Endothelial cell of umbilical vein (primary cell): ENCODE data around the gene CSH2. TPM values are rescaled to one million over a fixed set of nuclear protein-coding genes. Genes with fewer than 3 reads are reported as not detected.
"Not testable (repeated sequence)": the region's sequence is repeated elsewhere in the genome, so short reads cannot be mapped to it uniquely, and the experiment has no call there.

ENCODE experiments used
- BruUV-seq: library from RNA; stranded (reverse); fragments of 400-500 nt; replicated peaks from 2 replicates; lab custom pipeline; 2021; lab: Mats Ljungman, UMichigan
- CTCF ChIA-PET: fragments of 300-600, 350-600 bp; sonication (Branson Sonifier 250); formaldehyde crosslinking; loops from one replicate; lab custom pipeline; 2021; ENCODE audit warnings: antibody characterized with exemption, inconsistent platforms; lab: Charles Lee
- POLR2A ChIA-PET: fragments of 300-600, 350-600 bp; sonication (Branson Sonifier 250); formaldehyde crosslinking; loops from one replicate; lab custom pipeline; 2021; ENCODE audit warnings: antibody characterized with exemption, inconsistent platforms; lab: Charles Lee
- DNase-seq: peaks from one replicate; pipeline ENCODE4 v3.0.0-alpha.2; 2011; ENCODE audit warnings: low read depth, low spot score
- FAIRE-seq: peaks from 2 replicates; lab custom pipeline; 2011; peaks lifted over from hg19 to GRCh38; lab: Jason Lieb, UNC
- H2AFZ ChIP-seq: 2 replicates; pipeline ENCODE4 v1.6.0; 2012; ENCODE audit warnings: low read depth, low read length, control low read depth, inconsistent platforms
- H3K27ac ChIP-seq: 2 replicates; pipeline ENCODE4 v1.5.1; 2011; ENCODE audit warnings: low read depth, mild to moderate bottlenecking, control low read depth, low read length, moderate library complexity; ENCODE audit not compliant: insufficient read depth
- H3K27me3 ChIP-seq, 2 experiments: 2 replicates each; pipeline versions ENCODE4 v1.6.0 to v1.6.1; 2011; ENCODE audit warnings: low read length in 2 of 2, mixed read lengths in 1 of 2; ENCODE audit not compliant: control insufficient read depth in 2 of 2, insufficient read depth in 2 of 2
- H3K36me3 ChIP-seq, 2 experiments: 2 replicates in 1 of 2; 3 replicates in 1 of 2; pipeline ENCODE4 v1.5.1; 2011; ENCODE audit warnings: low read length in 2 of 2, mild to moderate bottlenecking in 1 of 2, moderate library complexity in 1 of 2; ENCODE audit not compliant: control insufficient read depth in 2 of 2, insufficient read depth in 2 of 2; ENCODE audit errors: extremely low read depth in 1 of 2
- H3K4me1 ChIP-seq: 3 replicates; pipeline ENCODE4 v1.5.1; 2011; ENCODE audit warnings: mild to moderate bottlenecking, low read length; ENCODE audit not compliant: control insufficient read depth, insufficient read depth; ENCODE audit errors: extremely low read depth
- H3K4me2 ChIP-seq: 2 replicates; pipeline ENCODE4 v1.6.1; 2011; ENCODE audit warnings: low read length, control low read depth, mixed read lengths; ENCODE audit not compliant: insufficient read depth
- H3K4me3 ChIP-seq, 3 experiments: fragments of 200-600 bp in 1 of 3; sonication (generic), shearing (Covaris generic) in 1 of 3; replicated peaks in 1 of 3; 2 replicates each; pipeline ENCODE4 v1.5.1; 2011 to 2016; ENCODE audit warnings: control low read depth in 3 of 3, low read length in 3 of 3, mild to moderate bottlenecking in 2 of 3, inconsistent platforms in 1 of 3, low read depth in 1 of 3, moderate library complexity in 1 of 3; ENCODE audit not compliant: insufficient read depth in 1 of 3
- H3K79me2 ChIP-seq: 2 replicates; pipeline ENCODE4 v1.6.0; 2012; ENCODE audit warnings: low read length, inconsistent platforms; ENCODE audit not compliant: control insufficient read depth, insufficient read depth
- H3K9ac ChIP-seq: replicated peaks from 2 replicates; pipeline ENCODE3; 2011; ENCODE audit warnings: low read length, control low read depth; ENCODE audit not compliant: insufficient read depth; ENCODE audit errors: extremely low read depth
- H3K9me1 ChIP-seq: replicated peaks from 3 replicates; pipeline ENCODE4 v1.6.0; 2011; ENCODE audit warnings: mild to moderate bottlenecking, low read length; ENCODE audit not compliant: control insufficient read depth, insufficient read depth; ENCODE audit errors: extremely low read depth
- H3K9me3 ChIP-seq: replicated peaks from 2 replicates; pipeline ENCODE4 v1.5.1; 2012; ENCODE audit warnings: low read length, inconsistent platforms; ENCODE audit not compliant: control insufficient read depth, insufficient read depth
- H4K20me1 ChIP-seq: replicated peaks from 2 replicates; pipeline ENCODE3; 2011; ENCODE audit warnings: mild to moderate bottlenecking, low read length; ENCODE audit not compliant: control insufficient read depth, insufficient read depth; ENCODE audit errors: extremely low read depth
- CTCF ChIP-seq, 2 donors: IDR thresholded peaks; 1 replicate in 1 of 2; 2 replicates in 1 of 2; pipeline ENCODE4 v1.5.1; 2011; ENCODE audit warnings: low read length in 2 of 2, mild to moderate bottlenecking in 2 of 2, moderate library complexity in 2 of 2, control low read depth in 1 of 2, inconsistent platforms in 1 of 2, low read depth in 1 of 2; ENCODE audit not compliant: insufficient read depth in 1 of 2; ENCODE audit errors: extremely low read depth in 1 of 2
- dilution Hi-C: fragments of 300-500 bp; cut with MboI; formaldehyde crosslinking; loops from one replicate; pipeline ENCODE4 v1.15.0; 2019; ENCODE audit warnings: low sequenced_read_pairs; ENCODE audit not compliant: extremely low pct_ligation_motif_present
- intact Hi-C: fragments of 100-400 bp; cut with micrococcal nuclease; formaldehyde crosslinking; loops from one replicate; pipeline ENCODE4 v1.10.0; 2022
- polyA plus RNA-seq, 4 experiments: library from polyadenylated mRNA; depleted of rRNA in 3 of 4; stranded (reverse) in 3 of 4; unstranded in 1 of 4; fragments of >200 nt; gene quantifications; 2 replicates each; pipeline versions ENCODE4 v1.2.1 to v1.2.3, GENCODE V29; 2011 to 2012; ENCODE audit warnings: missing spikeins in 1 of 4
- total RNA-seq: library from RNA; stranded (reverse); gene quantifications from 2 replicates; pipeline ENCODE4 v1.2.3, GENCODE V29; 2021

Gene CSH2
- total and polyA plus RNA-seq, 2 donors (not counting 3 experiments of a cell fraction or from before 2014, with no cell fraction given) = not detected

GRCh38 chr17:63907161-63907778, 33.8 kb upstream of the CSH2 start:
- FAIRE-seq = peak; percentile 43
- not testable (repeated sequence) for DNase-seq
- CTCF ChIA-PET = interaction anchor here (0.7 to 4.2 kb wide), 6 partner anchors 11 to 226 kb away, joined by 3 to 19 read pairs (median 5); partner anchors contain the start of gene GH1

GRCh38 chr17:63904796-63905195, 31.3 kb upstream of the CSH2 start:
- H3K4me2 ChIP-seq, dilution Hi-C loops, H3K9me1 ChIP-seq, FAIRE-seq, H4K20me1 ChIP-seq, BruUV-seq, H3K27ac ChIP-seq, H3K36me3 ChIP-seq, H3K9ac ChIP-seq, DNase-seq, intact Hi-C loops, H3K79me2 ChIP-seq, H2AFZ ChIP-seq, H3K4me1 ChIP-seq, H3K9me3 ChIP-seq, H3K4me3 ChIP-seq, POLR2A ChIA-PET, H3K27me3 ChIP-seq: not testable (repeated sequence)
- CTCF ChIA-PET = interaction anchor here (0.8 to 4.2 kb wide), 10 partner anchors 14 to 377 kb away, joined by 3 to 19 read pairs (median 4); partner anchors contain the start of gene GH1

More at GRCh38 chr17:63907161-63907778, 33.8 kb upstream of the CSH2 start:
- H3K9me3 ChIP-seq, intact Hi-C loops, H3K79me2 ChIP-seq, dilution Hi-C loops, H3K27ac ChIP-seq, H2AFZ ChIP-seq, POLR2A ChIA-PET, H3K36me3 ChIP-seq, H3K9ac ChIP-seq, H3K4me3 ChIP-seq, H3K27me3 ChIP-seq, H4K20me1 ChIP-seq, H3K4me2 ChIP-seq, H3K9me1 ChIP-seq, BruUV-seq, H3K4me1 ChIP-seq: not testable (repeated sequence)
- TF ChIP-seq CTCF (IDR thresholded peaks at IDR 0.05; ENCODE audit: extremely low read depth in 1 of 2, insufficient read depth in 1 of 2, low read depth in 1 of 2, low read length in 2 of 2) = peak; percentile 12 to 28
